Measurements from ENCODE around the gene SYNM.

SYNM gene

GRCh38 chr15:99169769-99170311 is 65.0 kb downstream of the SYNM start:
- Histone ChIP-seq H3K4me3 (ENCODE audit: low read length) (no peak overlapping the region), H3K4me2 (ENCODE audit: low read length) (no peak overlapping the region), H2AFZ (ENCODE audit: low read depth, low read length) (no peak overlapping the region), H3K9me3 (ENCODE audit: insufficient read depth, low read length) (no peaks in the 10 kb centered on the region), H3K9ac (ENCODE audit: low read length) (no peak overlapping the region), H3K79me2 (ENCODE audit: low read length) (no peaks in the 10 kb centered on the region), H3K4me1 (ENCODE audit: low read length) (peaks cover 22% of the 10 kb centered on the region), H3K27ac (ENCODE audit: low read length) (no peak overlapping the region), H4K20me1 (ENCODE audit: insufficient read depth, low read length) (no peaks in the 10 kb centered on the region), H3K36me3 (replicated peaks; ENCODE audit: low read depth, low read length) (no peaks in the 10 kb centered on the region), H3K27me3 (ENCODE audit: low read depth, low read length) (no peaks in the 10 kb centered on the region)
- TF ChIP-seq CTCF (IDR thresholded peaks at IDR 0.05; ENCODE audit: low read depth, low read length) (no peak), EZH2phosphoT487 (IDR thresholded peaks at IDR 0.05; ENCODE audit: low read depth) (no peak)

GRCh38 chr15:99170476-99171065 is 65.7 kb downstream of the SYNM start:
- H2AFZ ChIP-seq (ENCODE audit: low read depth, low read length), result no peak overlapping the region
- no peak overlapping the region for H3K4me3 ChIP-seq (ENCODE audit: low read length)
- no peak overlapping the region for H3K9ac ChIP-seq (ENCODE audit: low read length)
- no peaks in the 10 kb centered on the region for H4K20me1 ChIP-seq (ENCODE audit: insufficient read depth, low read length)
- no peaks in the 10 kb centered on the region for H3K79me2 ChIP-seq (ENCODE audit: low read length)
- peaks cover 22% of the 10 kb centered on the region for H3K4me1 ChIP-seq (ENCODE audit: low read length)
- TF ChIP-seq EZH2phosphoT487 (IDR thresholded peaks at IDR 0.05; ENCODE audit: low read depth) (no peak), CTCF (IDR thresholded peaks at IDR 0.05; ENCODE audit: low read depth, low read length) (no peak)
- H3K9me3 ChIP-seq (ENCODE audit: insufficient read depth, low read length), result no peaks in the 10 kb centered on the region
- no peaks in the 10 kb centered on the region for H3K27me3 ChIP-seq (ENCODE audit: low read depth, low read length)
- no peaks in the 10 kb centered on the region for H3K36me3 ChIP-seq (replicated peaks; ENCODE audit: low read depth, low read length)
- no peak overlapping the region for H3K4me2 ChIP-seq (ENCODE audit: low read length)
- H3K27ac ChIP-seq (ENCODE audit: low read length), result no peak overlapping the region

GRCh38 chr15:99172171-99172570 is 67.3 kb downstream of the SYNM start:
- Histone ChIP-seq H2AFZ (ENCODE audit: low read depth, low read length) (no peak overlapping the region), H3K79me2 (ENCODE audit: low read length) (no peaks in the 10 kb centered on the region), H3K4me1 (ENCODE audit: low read length) (peaks cover 22% of the 10 kb centered on the region), H4K20me1 (ENCODE audit: insufficient read depth, low read length) (no peaks in the 10 kb centered on the region), H3K9me3 (ENCODE audit: insufficient read depth, low read length) (no peaks in the 10 kb centered on the region), H3K4me2 (ENCODE audit: low read length) (no peak overlapping the region), H3K4me3 (ENCODE audit: low read length) (no peak overlapping the region), H3K27me3 (ENCODE audit: low read depth, low read length) (no peaks in the 10 kb centered on the region), H3K27ac (ENCODE audit: low read length) (no peak overlapping the region), H3K36me3 (replicated peaks; ENCODE audit: low read depth, low read length) (no peaks in the 10 kb centered on the region), H3K9ac (ENCODE audit: low read length) (no peak overlapping the region)
- TF ChIP-seq EZH2phosphoT487 (IDR thresholded peaks at IDR 0.05; ENCODE audit: low read depth), result no peak
- TF ChIP-seq CTCF (IDR thresholded peaks at IDR 0.05; ENCODE audit: low read depth, low read length), result no peak

GRCh38 chr15:99172989-99173388 is 68.1 kb downstream of the SYNM start:
- Histone ChIP-seq H3K4me2 (ENCODE audit: low read length) (no peak overlapping the region), H4K20me1 (ENCODE audit: insufficient read depth, low read length) (no peaks in the 10 kb centered on the region), H3K27ac (ENCODE audit: low read length) (no peak overlapping the region), H3K36me3 (replicated peaks; ENCODE audit: low read depth, low read length) (no peaks in the 10 kb centered on the region), H3K27me3 (ENCODE audit: low read depth, low read length) (no peaks in the 10 kb centered on the region), H3K79me2 (ENCODE audit: low read length) (no peaks in the 10 kb centered on the region), H3K4me1 (ENCODE audit: low read length) (peaks cover 14% of the 10 kb centered on the region), H3K9me3 (ENCODE audit: insufficient read depth, low read length) (no peaks in the 10 kb centered on the region), H2AFZ (ENCODE audit: low read depth, low read length) (no peak overlapping the region), H3K4me3 (ENCODE audit: low read length) (no peak overlapping the region), H3K9ac (ENCODE audit: low read length) (no peak overlapping the region)
- TF ChIP-seq CTCF (IDR thresholded peaks at IDR 0.05; ENCODE audit: low read depth, low read length) (no peak), EZH2phosphoT487 (IDR thresholded peaks at IDR 0.05; ENCODE audit: low read depth) (no peak)
